ENCODE measurements around the gene PTPN6.
A peak's percentile ranks its signal among the peaks of the same experiment; 100 is the strongest.

Gene PTPN6

GRCh38 chr12:6966351-6966750 is 15.2 kb downstream of the PTPN6 start:
- H3K4me1 ChIP-seq (ENCODE audit: control insufficient read depth, insufficient read depth, low read depth, low read length), result peaks cover 22% of the 10 kb centered on the region

GRCh38 chr12:6967651-6968100 is 16.5 kb downstream of the PTPN6 start:
- Histone ChIP-seq H3K4ac (ENCODE audit: low read depth in 1 of 2, low read length in 2 of 2) (no peak overlapping the region), H3K36me3 (ENCODE audit: control insufficient read depth in 1 of 2, insufficient read depth in 2 of 2, low read depth in 1 of 2, low read length in 2 of 2) (peaks cover 45 to 54% of the 10 kb centered on the region in 2 experiments), H3K14ac (ENCODE audit: low read length in 2 of 2) (no peak overlapping the region), H3K79me1 (replicated peaks; ENCODE audit: low read length, poor library complexity, severe bottlenecking) (peaks cover 15% of the 10 kb centered on the region), H2AK5ac (ENCODE audit: low read length, severe bottlenecking) (no peak overlapping the region), H4K8ac (ENCODE audit: low read length) (peak overlapping the region; percentile 41), H3K23ac (ENCODE audit: low read length in 2 of 2) (no peak overlapping the region), H3K27ac (ENCODE audit: low read length, poor library complexity, severe bottlenecking) (no peak overlapping the region), H3K9me3 (ENCODE audit: control insufficient read depth, low read length) (no peaks in the 10 kb centered on the region), H3K4me2 (ENCODE audit: low read length, poor library complexity, severe bottlenecking) (no peak overlapping the region), H3K4me3 (ENCODE audit: insufficient read depth in 1 of 2, low read depth in 1 of 2, low read length in 2 of 2) (no peak overlapping the region), H3K18ac (ENCODE audit: low read depth in 1 of 2, low read length in 2 of 2) (no peak overlapping the region), H2AFZ (ENCODE audit: low read depth, low read length) (no peak overlapping the region), H2BK5ac (ENCODE audit: low read depth, low read length, poor library complexity, severe bottlenecking) (no peak overlapping the region), H4K91ac (ENCODE audit: low read length) (no peak overlapping the region), H3K27me3 (ENCODE audit: control insufficient read depth in 1 of 2, insufficient read depth in 1 of 2, low read length in 2 of 2) (no peaks in the 10 kb centered on the region), H3K9ac (ENCODE audit: low read length) (peak overlapping the region; percentile 14), H2BK12ac (ENCODE audit: low read length in 2 of 2) (no peak overlapping the region), H2BK15ac (ENCODE audit: low read depth, poor library complexity, severe bottlenecking) (no peak overlapping the region), H2BK120ac (ENCODE audit: low read depth, low read length) (no peak overlapping the region), H3K4me1 (ENCODE audit: control insufficient read depth, insufficient read depth, low read depth, low read length) (peaks cover 12% of the 10 kb centered on the region)
- 83% methylated on average over 7 of the region's 10 CpGs for WGBS
- no peak for DNase-seq

More at GRCh38 chr12:6966351-6966750, 15.2 kb downstream of the PTPN6 start:
- Histone ChIP-seq H3K4ac (ENCODE audit: low read depth in 1 of 2, low read length in 2 of 2) (no peak overlapping the region), H3K79me1 (replicated peaks; ENCODE audit: low read length, poor library complexity, severe bottlenecking) (peaks cover 13% of the 10 kb centered on the region), H2AFZ (ENCODE audit: low read depth, low read length) (no peak overlapping the region), H4K91ac (ENCODE audit: low read length) (no peak overlapping the region), H2BK15ac (ENCODE audit: low read depth, poor library complexity, severe bottlenecking) (no peak overlapping the region), H3K9ac (ENCODE audit: low read length) (no peak overlapping the region), H2BK12ac (ENCODE audit: low read length in 2 of 2) (no peak overlapping the region), H3K18ac (ENCODE audit: low read depth in 1 of 2, low read length in 2 of 2) (no peak overlapping the region), H2AK5ac (ENCODE audit: low read length, severe bottlenecking) (no peak overlapping the region), H3K27me3 (ENCODE audit: control insufficient read depth in 1 of 2, insufficient read depth in 1 of 2, low read length in 2 of 2) (no peaks in the 10 kb centered on the region), H3K36me3 (ENCODE audit: control insufficient read depth in 1 of 2, insufficient read depth in 2 of 2, low read depth in 1 of 2, low read length in 2 of 2) (peaks cover 45 to 54% of the 10 kb centered on the region in 2 experiments), H3K23ac (ENCODE audit: low read length in 2 of 2) (no peak overlapping the region), H4K8ac (ENCODE audit: low read length) (no peak overlapping the region), H3K27ac (ENCODE audit: low read length, poor library complexity, severe bottlenecking) (no peak overlapping the region), H2BK120ac (ENCODE audit: low read depth, low read length) (no peak overlapping the region), H3K4me3 (ENCODE audit: insufficient read depth in 1 of 2, low read depth in 1 of 2, low read length in 2 of 2) (no peak overlapping the region), H3K9me3 (ENCODE audit: control insufficient read depth, low read length) (no peaks in the 10 kb centered on the region), H3K4me2 (ENCODE audit: low read length, poor library complexity, severe bottlenecking) (no peak overlapping the region), H2BK5ac (ENCODE audit: low read depth, low read length, poor library complexity, severe bottlenecking) (no peak overlapping the region), H3K14ac (ENCODE audit: low read length in 2 of 2) (no peak overlapping the region)
- 92% methylated on average over 7 of the region's 7 CpGs for WGBS
- no peak for DNase-seq

GRCh38 chr12:6968426-6968825 is 17.3 kb downstream of the PTPN6 start:
- Histone ChIP-seq H3K27ac (ENCODE audit: low read length, poor library complexity, severe bottlenecking) (no peak overlapping the region), H3K4ac (ENCODE audit: low read depth in 1 of 2, low read length in 2 of 2) (no peak overlapping the region), H2BK120ac (ENCODE audit: low read depth, low read length) (no peak overlapping the region), H2AFZ (ENCODE audit: low read depth, low read length) (no peak overlapping the region), H3K4me1 (ENCODE audit: control insufficient read depth, insufficient read depth, low read depth, low read length) (peaks cover 12% of the 10 kb centered on the region), H2AK5ac (ENCODE audit: low read length, severe bottlenecking) (no peak overlapping the region), H3K18ac (ENCODE audit: low read depth in 1 of 2, low read length in 2 of 2) (no peak overlapping the region), H2BK5ac (ENCODE audit: low read depth, low read length, poor library complexity, severe bottlenecking) (no peak overlapping the region), H3K4me3 (ENCODE audit: insufficient read depth in 1 of 2, low read depth in 1 of 2, low read length in 2 of 2) (peak overlapping the region in 1 of 2 experiments; percentile 100), H3K36me3 (ENCODE audit: control insufficient read depth in 1 of 2, insufficient read depth in 2 of 2, low read depth in 1 of 2, low read length in 2 of 2) (peaks cover 45 to 54% of the 10 kb centered on the region in 2 experiments), H3K79me1 (replicated peaks; ENCODE audit: low read length, poor library complexity, severe bottlenecking) (peaks cover 16% of the 10 kb centered on the region), H2BK15ac (ENCODE audit: low read depth, poor library complexity, severe bottlenecking) (no peak overlapping the region), H2BK12ac (ENCODE audit: low read length in 2 of 2) (no peak overlapping the region), H3K14ac (ENCODE audit: low read length in 2 of 2) (no peak overlapping the region), H3K4me2 (ENCODE audit: low read length, poor library complexity, severe bottlenecking) (no peak overlapping the region), H3K27me3 (ENCODE audit: control insufficient read depth in 1 of 2, insufficient read depth in 1 of 2, low read length in 2 of 2) (no peaks in the 10 kb centered on the region), H4K91ac (ENCODE audit: low read length) (no peak overlapping the region), H4K8ac (ENCODE audit: low read length) (no peak overlapping the region), H3K23ac (ENCODE audit: low read length in 2 of 2) (no peak overlapping the region), H3K9me3 (ENCODE audit: control insufficient read depth, low read length) (no peaks in the 10 kb centered on the region), H3K9ac (ENCODE audit: low read length) (peak overlapping the region; percentile 100)
- no peak for DNase-seq
- 96% methylated on average over 8 of the region's 9 CpGs for WGBS

GRCh38 chr12:6970096-6970527 is 19.0 kb downstream of the PTPN6 start:
- Histone ChIP-seq H3K27ac (ENCODE audit: low read length, poor library complexity, severe bottlenecking) (peak overlapping the region; percentile 54), H2BK5ac (ENCODE audit: low read depth, low read length, poor library complexity, severe bottlenecking) (no peak overlapping the region), H3K4ac (ENCODE audit: low read depth in 1 of 2, low read length in 2 of 2) (peak overlapping the region; percentile 75 to 83), H2AK5ac (ENCODE audit: low read length, severe bottlenecking) (peak overlapping the region; percentile 88), H2BK12ac (ENCODE audit: low read length in 2 of 2) (peak overlapping the region in 1 of 2 experiments; percentile 18), H3K18ac (ENCODE audit: low read depth in 1 of 2, low read length in 2 of 2) (peak overlapping the region; percentile 46 to 93), H3K79me1 (replicated peaks; ENCODE audit: low read length, poor library complexity, severe bottlenecking) (peaks cover 23% of the 10 kb centered on the region), H4K91ac (ENCODE audit: low read length) (peak overlapping the region; percentile 83), H2BK120ac (ENCODE audit: low read depth, low read length) (no peak overlapping the region), H3K23ac (ENCODE audit: low read length in 2 of 2) (peak overlapping the region in 1 of 2 experiments; percentile 2), H4K8ac (ENCODE audit: low read length) (peak overlapping the region; percentile 73), H3K9me3 (ENCODE audit: control insufficient read depth, low read length) (no peaks in the 10 kb centered on the region), H3K27me3 (ENCODE audit: control insufficient read depth in 1 of 2, insufficient read depth in 1 of 2, low read length in 2 of 2) (no peaks in the 10 kb centered on the region), H3K9ac (ENCODE audit: low read length) (peak overlapping the region; percentile 100), H3K4me1 (ENCODE audit: control insufficient read depth, insufficient read depth, low read depth, low read length) (peaks cover 12% of the 10 kb centered on the region), H3K14ac (ENCODE audit: low read length in 2 of 2) (peak overlapping the region in 1 of 2 experiments; percentile 5), H3K4me2 (ENCODE audit: low read length, poor library complexity, severe bottlenecking) (peak overlapping the region; percentile 62), H2BK15ac (ENCODE audit: low read depth, poor library complexity, severe bottlenecking) (no peak overlapping the region), H3K4me3 (ENCODE audit: insufficient read depth in 1 of 2, low read depth in 1 of 2, low read length in 2 of 2) (peak overlapping the region; percentile 80 to 100), H2AFZ (ENCODE audit: low read depth, low read length) (no peak overlapping the region), H3K36me3 (ENCODE audit: control insufficient read depth in 1 of 2, insufficient read depth in 2 of 2, low read depth in 1 of 2, low read length in 2 of 2) (peaks cover 43 to 57% of the 10 kb centered on the region in 2 experiments)
- 2% methylated on average over 27 of the region's 31 CpGs for WGBS
- no peak for DNase-seq
